HG03108 (cell line): Measurements from ENCODE around the gene ZNF865.

Source experiments
- ATAC-seq: cut with Tn5 transposase; IDR thresholded peaks from one replicate; pipeline ENCODE4 v1.9.1; 2021; ENCODE audit warnings: moderate library complexity; ENCODE audit not compliant: unreplicated experiment

The ZNF865 gene

GRCh38 chr19:55586976-55587668 lies 18.3 kb upstream of the ZNF865 start:
- ATAC-seq = peak; percentile 82

- no peak for ATAC-seq
These were observed 16.7 kb upstream of the ZNF865 start for GRCh38 chr19:55588738-55589137.

- ATAC-seq = no peak
These were observed 15.3 kb upstream of the ZNF865 start for GRCh38 chr19:55590109-55590508.

- no peak for ATAC-seq
These were observed 14.8 kb upstream of the ZNF865 start for GRCh38 chr19:55590617-55591016.

GRCh38 chr19:55591555-55591954 lies 13.9 kb upstream of the ZNF865 start:
- no peak for ATAC-seq

GRCh38 chr19:55592391-55593090 lies 12.9 kb upstream of the ZNF865 start:
- no peak for ATAC-seq

GRCh38 chr19:55593096-55593772 lies 12.2 kb upstream of the ZNF865 start:
- no peak for ATAC-seq

- no peak for ATAC-seq
These were observed 10.4 kb upstream of the ZNF865 start for GRCh38 chr19:55594996-55595545.

- ATAC-seq = no peak
These were observed 9.1 kb upstream of the ZNF865 start for GRCh38 chr19:55596304-55596703.

GRCh38 chr19:55597501-55597921 lies 7.9 kb upstream of the ZNF865 start:
- ATAC-seq = no peak

- no peak for ATAC-seq
These were observed 7.4 kb upstream of the ZNF865 start for GRCh38 chr19:55598034-55598433.

GRCh38 chr19:55598719-55599467 lies 6.6 kb upstream of the ZNF865 start:
- peak; percentile 35 for ATAC-seq

- peak; percentile 47 for ATAC-seq
These were observed 6.0 kb upstream of the ZNF865 start, which contains the start of gene FIZ1 for GRCh38 chr19:55599468-55599841. Gene FIZ1, minus strand, starts transcription at chr19:55599517. Its CDS starts 1,652 bp downstream, at chr19:55597865.

GRCh38 chr19:55599842-55600661 lies 5.4 kb upstream of the ZNF865 start, which contains the start of gene ZNF524:
Gene ZNF524, plus strand, starts transcription at chr19:55600288. Its CDS starts 1,825 bp downstream, at chr19:55602113.
- ATAC-seq = peak; percentile 36

GRCh38 chr19:55600662-55601028 lies 4.8 kb upstream of the ZNF865 start:
- no peak for ATAC-seq

GRCh38 chr19:55601084-55601483 lies 4.4 kb upstream of the ZNF865 start:
- no peak for ATAC-seq

GRCh38 chr19:55602104-55603001 lies 3.1 kb upstream of the ZNF865 start:
- no peak for ATAC-seq

- ATAC-seq = no peak
These were observed 2.3 kb upstream of the ZNF865 start for GRCh38 chr19:55603115-55603514.
